Upper lobe of left lung (tissue), 6 donors: ENCODE results near the gene BRAT1. TPM values are rescaled to one million over a fixed set of nuclear protein-coding genes. Genes with fewer than 3 reads are reported as not detected.

Experiments
- ATAC-seq, 2 donors: fragments of 200-7000 bp; cut with Tn5 transposase; one replicate each; pipeline ENCODE4 v1.9.1; 2022; ENCODE audit warnings: mild to moderate bottlenecking in 2 of 2, moderate library complexity in 2 of 2; ENCODE audit not compliant: low FRiP score in 2 of 2
- DNase-seq, 2 donors: peaks; one replicate each; pipeline ENCODE4 v3.0.0-alpha.2; 2019 to 2020
- H3K27ac ChIP-seq, 4 donors: fragments of 200-600 bp; sonication (generic); one replicate each; pipeline ENCODE4 v1.5.1; 2016 to 2019
- H3K27me3 ChIP-seq, 4 donors: fragments of 200-600 bp; sonication (generic); one replicate each; pipeline ENCODE4 v1.5.1; 2017 to 2019
- H3K36me3 ChIP-seq, 4 donors: fragments of 200-600 bp; sonication (generic); one replicate each; pipeline ENCODE4 v1.5.1; 2016 to 2019
- H3K4me1 ChIP-seq, 4 donors: fragments of 200-600 bp; sonication (generic); one replicate each; pipeline ENCODE4 v1.5.1; 2018 to 2019
- H3K4me3 ChIP-seq, 4 donors: fragments of 200-600 bp; sonication (generic); one replicate each; pipeline ENCODE4 v1.5.1; 2017 to 2019; ENCODE audit warnings: mild to moderate bottlenecking in 2 of 4, moderate library complexity in 1 of 4
- H3K9me3 ChIP-seq, 4 donors: fragments of 200-600 bp; sonication (generic); one replicate each; pipeline ENCODE4 v1.5.1; 2018 to 2019
- CTCF ChIP-seq, 6 experiments: fragments of 450-650 bp in 4 of 6; fragments of 200-600 bp in 2 of 6; sonication (generic) in 2 of 6; IDR thresholded peaks; one replicate each; pipeline ENCODE4 v1.5.1; 2016 to 2019; ENCODE audit warnings: antibody characterized with exemption in 6 of 6
- EP300 ChIP-seq, 4 donors: sonication (generic); formaldehyde crosslinking; IDR thresholded peaks; one replicate each; pipeline ENCODE4 v1.5.1; 2017; ENCODE audit warnings: antibody characterized with exemption in 4 of 4, control low read depth in 2 of 4
- POLR2A ChIP-seq, 4 donors: fragments of 450-650 bp; IDR thresholded peaks; one replicate each; pipeline ENCODE4 v1.5.1; 2016 to 2017; ENCODE audit warnings: antibody characterized with exemption in 4 of 4, mild to moderate bottlenecking in 2 of 4
- POLR2AphosphoS5 ChIP-seq, 2 donors: sonication (generic); formaldehyde crosslinking; IDR thresholded peaks; one replicate each; pipeline ENCODE4 v1.5.1; 2017; ENCODE audit warnings: antibody characterized with exemption in 2 of 2
- WGBS, 2 donors: methylation state at CpG; one replicate each; pipeline ENCODE4 v1.1.5; 2017 to 2018; 5-methylcytosine and 5-hydroxymethylcytosine counted together
- total RNA-seq, 6 donors: library from RNA; depleted of rRNA in 4 of 6; stranded (reverse); fragments of >200 nt in 4 of 6; gene quantifications; one replicate each; pipeline versions ENCODE4 v1.1.0 to v1.2.1, GENCODE V29; 2016 to 2021
- donor health status: DM: no; HTN: no; CAD: no; lungs with moderate emphysema.
- donor health status: DM: no; HTN: yes; CAD: no; lungs with severe emphysema.

Gene BRAT1
- total RNA-seq, 6 donors from 2014 or later = 23.9 to 68.3 (median 31.0) TPM

GRCh38 chr7:2518737-2519118 lies 36.6 kb downstream of the BRAT1 start:
- WGBS, 2 donors = 9 to 31% methylated on average over 7 to 13 of the region's 41 CpGs
- ATAC-seq = no peak
- peak overlapping the region in 3 of 4 donors; percentile 56 to 71 (median 68) for H3K4me3 ChIP-seq
- H3K9me3 ChIP-seq = no peaks in the 10 kb centered on the region
- peaks cover 0 to 3% (median 0%) of the 10 kb centered on the region in 4 donors for H3K27me3 ChIP-seq
- no peaks in the 10 kb centered on the region for H3K36me3 ChIP-seq
- peak in 1 of 2 donors; percentile 83 for DNase-seq
- TF ChIP-seq EP300 (IDR thresholded peaks at IDR 0.05) (no peak), POLR2AphosphoS5 (IDR thresholded peaks at IDR 0.05) (no peak), POLR2A (IDR thresholded peaks at IDR 0.05) (no peak), CTCF (IDR thresholded peaks at IDR 0.05) (no peak)
- peaks cover 46 to 52% (median 47%) of the 10 kb centered on the region in 4 donors for H3K4me1 ChIP-seq
- H3K27ac ChIP-seq = peak overlapping the region; percentile 1 to 65 (median 52)

- Histone ChIP-seq H3K4me3 (peak overlapping the region in 1 of 4 donors; percentile 56), H3K27ac (no peak overlapping the region), H3K27me3 (peaks cover 0 to 3% (median 0%) of the 10 kb centered on the region in 4 donors), H3K4me1 (peaks cover 39 to 46% (median 41%) of the 10 kb centered on the region in 4 donors), H3K36me3 (no peaks in the 10 kb centered on the region), H3K9me3 (no peaks in the 10 kb centered on the region)
- no peak for TF ChIP-seq POLR2AphosphoS5 (IDR thresholded peaks at IDR 0.05)
- TF ChIP-seq CTCF (IDR thresholded peaks at IDR 0.05) = no peak
- TF ChIP-seq POLR2A (IDR thresholded peaks at IDR 0.05) = no peak
- TF ChIP-seq EP300 (IDR thresholded peaks at IDR 0.05) = no peak
- peak in 1 of 2 donors; percentile 35 for DNase-seq
- ATAC-seq = no peak
- WGBS, 2 donors = 83 to 86% methylated on average over 13 to 18 of the region's 18 CpGs
Observed at GRCh38 chr7:2517678-2518507, 37.4 kb downstream of the BRAT1 start.

GRCh38 chr7:2517026-2517425 lies 38.3 kb downstream of the BRAT1 start:
- Histone ChIP-seq H3K36me3 (no peaks in the 10 kb centered on the region), H3K27me3 (peaks cover 0 to 3% (median 0%) of the 10 kb centered on the region in 4 donors), H3K27ac (no peak overlapping the region), H3K9me3 (no peaks in the 10 kb centered on the region), H3K4me1 (peaks cover 39 to 46% (median 41%) of the 10 kb centered on the region in 4 donors), H3K4me3 (no peak overlapping the region)
- DNase-seq (no peak), ATAC-seq (no peak)
- TF ChIP-seq CTCF (IDR thresholded peaks at IDR 0.05) (no peak), EP300 (IDR thresholded peaks at IDR 0.05) (no peak)
- WGBS, 2 donors = 76 to 87% methylated on average over 6 to 8 of the region's 8 CpGs

GRCh38 chr7:2516194-2516555 lies 39.1 kb downstream of the BRAT1 start:
- DNase-seq (peak in 1 of 2 donors; percentile 45), ATAC-seq (no peak)
- H3K4me3 ChIP-seq = no peak overlapping the region
- H3K36me3 ChIP-seq = no peaks in the 10 kb centered on the region
- no peaks in the 10 kb centered on the region for H3K9me3 ChIP-seq
- H3K4me1 ChIP-seq = peaks cover 39 to 46% (median 41%) of the 10 kb centered on the region in 4 donors
- peaks cover 0 to 2% (median 0%) of the 10 kb centered on the region in 4 donors for H3K27me3 ChIP-seq
- TF ChIP-seq CTCF (IDR thresholded peaks at IDR 0.05) (no peak), POLR2A (IDR thresholded peaks at IDR 0.05) (no peak), EP300 (IDR thresholded peaks at IDR 0.05) (no peak), POLR2AphosphoS5 (IDR thresholded peaks at IDR 0.05) (no peak)
- 95% methylated on average over 8 of the region's 8 CpGs; no CpG with 5 or more reads in 1 of the 2 donors for WGBS, 2 donors
- no peak overlapping the region for H3K27ac ChIP-seq
